Endothelial cell of umbilical vein (primary cell): Measurements from ENCODE around the gene RECQL. TPM values are rescaled to one million over a fixed set of nuclear protein-coding genes. Genes with fewer than 3 reads are reported as not detected.

Source experiments
- BruUV-seq: library from RNA; stranded (reverse); fragments of 400-500 nt; replicated peaks from 2 replicates; lab custom pipeline; 2021; lab: Mats Ljungman, UMichigan
- CTCF ChIA-PET: fragments of 300-600, 350-600 bp; sonication (Branson Sonifier 250); formaldehyde crosslinking; loops from one replicate; lab custom pipeline; 2021; ENCODE audit warnings: antibody characterized with exemption, inconsistent platforms; lab: Charles Lee
- POLR2A ChIA-PET: fragments of 300-600, 350-600 bp; sonication (Branson Sonifier 250); formaldehyde crosslinking; loops from one replicate; lab custom pipeline; 2021; ENCODE audit warnings: antibody characterized with exemption, inconsistent platforms; lab: Charles Lee
- DNase-seq: peaks from one replicate; pipeline ENCODE4 v3.0.0-alpha.2; 2011; ENCODE audit warnings: low read depth, low spot score
- FAIRE-seq: peaks from 2 replicates; lab custom pipeline; 2011; peaks lifted over from hg19 to GRCh38; lab: Jason Lieb, UNC
- H2AFZ ChIP-seq: 2 replicates; pipeline ENCODE4 v1.6.0; 2012; ENCODE audit warnings: low read depth, low read length, control low read depth, inconsistent platforms
- H3K27ac ChIP-seq: 2 replicates; pipeline ENCODE4 v1.5.1; 2011; ENCODE audit warnings: low read depth, mild to moderate bottlenecking, control low read depth, low read length, moderate library complexity; ENCODE audit not compliant: insufficient read depth
- H3K27me3 ChIP-seq, 2 experiments: 2 replicates each; pipeline versions ENCODE4 v1.6.0 to v1.6.1; 2011; ENCODE audit warnings: low read length in 2 of 2, mixed read lengths in 1 of 2; ENCODE audit not compliant: control insufficient read depth in 2 of 2, insufficient read depth in 2 of 2
- H3K36me3 ChIP-seq, 2 experiments: 2 replicates in 1 of 2; 3 replicates in 1 of 2; pipeline ENCODE4 v1.5.1; 2011; ENCODE audit warnings: low read length in 2 of 2, mild to moderate bottlenecking in 1 of 2, moderate library complexity in 1 of 2; ENCODE audit not compliant: control insufficient read depth in 2 of 2, insufficient read depth in 2 of 2; ENCODE audit errors: extremely low read depth in 1 of 2
- H3K4me1 ChIP-seq: 3 replicates; pipeline ENCODE4 v1.5.1; 2011; ENCODE audit warnings: mild to moderate bottlenecking, low read length; ENCODE audit not compliant: control insufficient read depth, insufficient read depth; ENCODE audit errors: extremely low read depth
- H3K4me2 ChIP-seq: 2 replicates; pipeline ENCODE4 v1.6.1; 2011; ENCODE audit warnings: low read length, control low read depth, mixed read lengths; ENCODE audit not compliant: insufficient read depth
- H3K4me3 ChIP-seq, 3 experiments: fragments of 200-600 bp in 1 of 3; sonication (generic), shearing (Covaris generic) in 1 of 3; replicated peaks in 1 of 3; 2 replicates each; pipeline ENCODE4 v1.5.1; 2011 to 2016; ENCODE audit warnings: control low read depth in 3 of 3, low read length in 3 of 3, mild to moderate bottlenecking in 2 of 3, inconsistent platforms in 1 of 3, low read depth in 1 of 3, moderate library complexity in 1 of 3; ENCODE audit not compliant: insufficient read depth in 1 of 3
- H3K79me2 ChIP-seq: 2 replicates; pipeline ENCODE4 v1.6.0; 2012; ENCODE audit warnings: low read length, inconsistent platforms; ENCODE audit not compliant: control insufficient read depth, insufficient read depth
- H3K9ac ChIP-seq: replicated peaks from 2 replicates; pipeline ENCODE3; 2011; ENCODE audit warnings: low read length, control low read depth; ENCODE audit not compliant: insufficient read depth; ENCODE audit errors: extremely low read depth
- H3K9me1 ChIP-seq: replicated peaks from 3 replicates; pipeline ENCODE4 v1.6.0; 2011; ENCODE audit warnings: mild to moderate bottlenecking, low read length; ENCODE audit not compliant: control insufficient read depth, insufficient read depth; ENCODE audit errors: extremely low read depth
- H3K9me3 ChIP-seq: replicated peaks from 2 replicates; pipeline ENCODE4 v1.5.1; 2012; ENCODE audit warnings: low read length, inconsistent platforms; ENCODE audit not compliant: control insufficient read depth, insufficient read depth
- H4K20me1 ChIP-seq: replicated peaks from 2 replicates; pipeline ENCODE3; 2011; ENCODE audit warnings: mild to moderate bottlenecking, low read length; ENCODE audit not compliant: control insufficient read depth, insufficient read depth; ENCODE audit errors: extremely low read depth
- CTCF ChIP-seq, 2 donors: IDR thresholded peaks; 1 replicate in 1 of 2; 2 replicates in 1 of 2; pipeline ENCODE4 v1.5.1; 2011; ENCODE audit warnings: low read length in 2 of 2, mild to moderate bottlenecking in 2 of 2, moderate library complexity in 2 of 2, control low read depth in 1 of 2, inconsistent platforms in 1 of 2, low read depth in 1 of 2; ENCODE audit not compliant: insufficient read depth in 1 of 2; ENCODE audit errors: extremely low read depth in 1 of 2
- EZH2 ChIP-seq: IDR thresholded peaks from 2 replicates; pipeline ENCODE4 v1.6.1; 2012; ENCODE audit warnings: borderline replicate concordance, low read depth, mild to moderate bottlenecking, moderate library complexity, low read length, inconsistent platforms; ENCODE audit not compliant: severe bottlenecking
- JUN ChIP-seq: IDR thresholded peaks from 2 replicates; pipeline ENCODE4 v1.6.1; 2011; ENCODE audit warnings: borderline replicate concordance, low read depth; ENCODE audit not compliant: insufficient read length, insufficient read depth
- MAX ChIP-seq: IDR thresholded peaks from 2 replicates; pipeline ENCODE4 v1.6.1; 2011; ENCODE audit not compliant: insufficient read depth, insufficient read length
- MYC ChIP-seq: IDR thresholded peaks from one replicate; pipeline ENCODE4 v1.6.1; 2011; ENCODE audit warnings: mild to moderate bottlenecking, low read depth, low read length
- POLR2AphosphoS5 ChIP-seq: IDR thresholded peaks from 2 replicates; pipeline ENCODE4 v1.6.1; 2012; ENCODE audit warnings: low read depth, mild to moderate bottlenecking, control low read depth, low read length, moderate library complexity; ENCODE audit not compliant: insufficient read depth
- dilution Hi-C: fragments of 300-500 bp; cut with MboI; formaldehyde crosslinking; loops from one replicate; pipeline ENCODE4 v1.15.0; 2019; ENCODE audit warnings: low sequenced_read_pairs; ENCODE audit not compliant: extremely low pct_ligation_motif_present
- intact Hi-C: fragments of 100-400 bp; cut with micrococcal nuclease; formaldehyde crosslinking; loops from one replicate; pipeline ENCODE4 v1.10.0; 2022
- polyA plus RNA-seq, 4 experiments: library from polyadenylated mRNA; depleted of rRNA in 3 of 4; stranded (reverse) in 3 of 4; unstranded in 1 of 4; fragments of >200 nt; gene quantifications; 2 replicates each; pipeline versions ENCODE4 v1.2.1 to v1.2.3, GENCODE V29; 2011 to 2012; ENCODE audit warnings: missing spikeins in 1 of 4
- total RNA-seq: library from RNA; stranded (reverse); gene quantifications from 2 replicates; pipeline ENCODE4 v1.2.3, GENCODE V29; 2021

The RECQL gene
- total and polyA plus RNA-seq, 2 donors (not counting 3 experiments of a cell fraction or from before 2014, with no cell fraction given): 9.3 to 50.3 TPM

GRCh38 chr12:21547437-21547836, 46.0 kb upstream of the RECQL start:
- Histone ChIP-seq H3K79me2 (no peaks in the 10 kb centered on the region), H3K36me3 (no peaks in the 10 kb centered on the region), H3K4me3 (no peak overlapping the region), H3K27me3 (no peaks in the 10 kb centered on the region), H4K20me1 (no peaks in the 10 kb centered on the region), H3K9me3 (no peaks in the 10 kb centered on the region), H2AFZ (no peak overlapping the region), H3K4me1 (no peaks in the 10 kb centered on the region), H3K9ac (no peak overlapping the region), H3K9me1 (no peaks in the 10 kb centered on the region), H3K4me2 (no peak overlapping the region), H3K27ac (no peak overlapping the region)
- ChIA-PET CTCF (no interaction called here), POLR2A (no interaction called here)
- TF ChIP-seq MAX (no peak), JUN (no peak), POLR2AphosphoS5 (no peak), MYC (no peak), CTCF (IDR thresholded peaks at IDR 0.05; ENCODE audit: extremely low read depth in 1 of 2, insufficient read depth in 1 of 2, low read depth in 1 of 2, low read length in 2 of 2) (no peak), EZH2 (no peak)
- dilution Hi-C loops (no loop called here), intact Hi-C loops (no loop called here)
- FAIRE-seq: no peak
- DNase-seq: no peak
- no TSS peak for BruUV-seq
